Measurements from ENCODE around the gene TRIM40. TPM values are rescaled to one million over a fixed set of nuclear protein-coding genes. Genes with fewer than 3 reads are reported as not detected.

The TRIM40 gene
- total RNA-seq, 1 donor from 2014 or later: not detected

Small RNAs within 50 kb of the gene (small RNA-seq; reads per million reads assigned to genes)
- gene RF00554 (ENCODE audit: low replicate concordance): not detected

Other genes with a start within 250 kb of the TRIM40 start
- 134 TPM for gene HLA-A, start 193.6 kb upstream of the TRIM40 start, total RNA-seq
- gene POLR1H, start 74.9 kb upstream of the TRIM40 start, total RNA-seq: 12.5 TPM
- gene PPP1R11, start 68.9 kb upstream of the TRIM40 start, total RNA-seq: 10.5 TPM
- 1.8 TPM for gene RNF39, start 60.4 kb upstream of the TRIM40 start, total RNA-seq
- gene TRIM31, start 23.1 kb upstream of the TRIM40 start, total RNA-seq: not detected
- 1.0 TPM for gene TRIM10, start 25.1 kb downstream of the TRIM40 start, total RNA-seq
- not detected for gene TRIM15, start 27.4 kb downstream of the TRIM40 start, total RNA-seq
- gene TRIM26, start 77.3 kb downstream of the TRIM40 start, total RNA-seq: 35.4 TPM
- 7.4 TPM for gene TRIM39, start 190.8 kb downstream of the TRIM40 start, total RNA-seq
- 14.9 TPM for gene RPP21, start 209.0 kb downstream of the TRIM40 start, total RNA-seq